Measurements from ENCODE around the gene SLC2A4. TPM values are rescaled to one million over a fixed set of nuclear protein-coding genes. Genes with fewer than 3 reads are reported as not detected.
"Not testable (repeated sequence)": the region's sequence is repeated elsewhere in the genome, so short reads cannot be mapped to it uniquely, and the experiment has no call there.

SLC2A4 gene
- total RNA-seq, 5 donors from 2014 or later (not counting 1 experiment from before 2014, with no cell fraction given) = 0.06 TPM; not detected in 4

- peaks cover 16 to 43% of the 10 kb centered on the region in 2 experiments for H3K4me1 ChIP-seq (ENCODE audit: control insufficient read depth in 1 of 2, extremely low read depth in 1 of 2, insufficient read depth in 2 of 2, low read length in 2 of 2)
- ATAC-seq (replicated peaks in 1 of 4); H3K27ac Mint-ChIP-seq; H3K27ac ChIP-seq (ENCODE audit: low read length); H3K27me3 Mint-ChIP-seq; H3K9me3 Mint-ChIP-seq; H3K9me3 ChIP-seq; POLR2A ChIA-PET; H3K27me3 ChIP-seq (replicated peaks in 1 of 2; ENCODE audit: control insufficient read depth in 2 of 2, extremely low read depth in 1 of 2, insufficient read depth in 2 of 2, low read length in 1 of 2); DNase-seq; H3K4me3 ChIP-seq (ENCODE audit: control insufficient read depth in 1 of 2, extremely low read depth in 1 of 2, low read length in 1 of 2): not testable (repeated sequence)
- Mint-ChIP-seq H3K4me3 (peak overlapping the region in 2 of 3 donors; percentile 47 to 99), H3K4me1 (peaks cover 46 to 51% (median 46%) of the 10 kb centered on the region in 3 donors), H3K36me3 (peaks cover 29% of the 10 kb centered on the region)
- WGBS (ENCODE audit: insufficient coverage) = 100% methylated on average over 3 of the region's 10 CpGs
- peaks cover 0 to 39% of the 10 kb centered on the region in 2 donors for H3K36me3 ChIP-seq (ENCODE audit: control insufficient read depth in 2 of 2, extremely low read depth in 1 of 2, insufficient read depth in 1 of 2, low read length in 1 of 2)
- CTCF ChIA-PET = interaction anchor here in 1 of 2 donors (0.6 to 0.9 kb wide), 3 partner anchors 10 to 670 kb away, joined by 3 to 4 read pairs (median 3); no protein-coding TSS in a partner anchor
These were observed 37.7 kb upstream of the SLC2A4 start for GRCh38 chr17:7243838-7244237.

- DNase-seq = no peak
- Histone ChIP-seq H3K4me1 (ENCODE audit: control insufficient read depth in 1 of 2, extremely low read depth in 1 of 2, insufficient read depth in 2 of 2, low read length in 2 of 2) (peaks cover 14 to 44% of the 10 kb centered on the region in 2 experiments), H3K27ac (ENCODE audit: low read length) (no peak overlapping the region), H3K9me3 (no peaks in the 10 kb centered on the region), H3K4me3 (ENCODE audit: control insufficient read depth in 1 of 2, extremely low read depth in 1 of 2, low read length in 1 of 2) (no peak overlapping the region), H3K36me3 (ENCODE audit: control insufficient read depth in 2 of 2, extremely low read depth in 1 of 2, insufficient read depth in 1 of 2, low read length in 1 of 2) (peaks cover 0 to 27% of the 10 kb centered on the region in 2 donors), H3K27me3 (replicated peaks in 1 of 2; ENCODE audit: control insufficient read depth in 2 of 2, extremely low read depth in 1 of 2, insufficient read depth in 2 of 2, low read length in 1 of 2) (no peaks in the 10 kb centered on the region)
- no peak overlapping the region for H3K27ac Mint-ChIP-seq
- WGBS (ENCODE audit: insufficient coverage) = no CpG with 5 or more reads among the region's 5 CpGs
- ChIA-PET POLR2A (no interaction called here), CTCF (no interaction called here)
- no peak for ATAC-seq (replicated peaks in 1 of 4)
- peaks cover 17% of the 10 kb centered on the region for H3K36me3 Mint-ChIP-seq
- H3K4me3 Mint-ChIP-seq = no peak overlapping the region
- H3K4me1 Mint-ChIP-seq = peaks cover 45 to 51% (median 46%) of the 10 kb centered on the region in 3 donors
- H3K27me3 Mint-ChIP-seq = peaks cover 0 to 2% of the 10 kb centered on the region in 2 donors
- no peaks in the 10 kb centered on the region for H3K9me3 Mint-ChIP-seq
These were observed 34.7 kb upstream of the SLC2A4 start for GRCh38 chr17:7246779-7247178.

GRCh38 chr17:7248796-7249195 is 32.7 kb upstream of the SLC2A4 start:
- DNase-seq = no peak
- ChIA-PET CTCF (no interaction called here), POLR2A (interaction anchor here in 1 of 2 donors (0.6 kb wide), 1 partner anchor 244 kb away, joined by 5 read pairs; no protein-coding TSS in a partner anchor)
- Mint-ChIP-seq H3K36me3 (peaks cover 23% of the 10 kb centered on the region), H3K9me3 (no peaks in the 10 kb centered on the region), H3K27ac (peak overlapping the region in 1 of 2 donors; percentile 51), H3K4me3 (peak overlapping the region; percentile 59 to 94 (median 91)), H3K27me3 (no peaks in the 10 kb centered on the region), H3K4me1 (peaks cover 43 to 49% (median 47%) of the 10 kb centered on the region in 3 donors)
- Histone ChIP-seq H3K4me1 (ENCODE audit: control insufficient read depth in 1 of 2, extremely low read depth in 1 of 2, insufficient read depth in 2 of 2, low read length in 2 of 2) (peaks cover 23 to 46% of the 10 kb centered on the region in 2 experiments), H3K9me3 (no peaks in the 10 kb centered on the region), H3K27me3 (replicated peaks in 1 of 2; ENCODE audit: control insufficient read depth in 2 of 2, extremely low read depth in 1 of 2, insufficient read depth in 2 of 2, low read length in 1 of 2) (no peaks in the 10 kb centered on the region), H3K27ac (ENCODE audit: low read length) (no peak overlapping the region), H3K4me3 (ENCODE audit: control insufficient read depth in 1 of 2, extremely low read depth in 1 of 2, low read length in 1 of 2) (no peak overlapping the region), H3K36me3 (ENCODE audit: control insufficient read depth in 2 of 2, extremely low read depth in 1 of 2, insufficient read depth in 1 of 2, low read length in 1 of 2) (peaks cover 0 to 27% of the 10 kb centered on the region in 2 donors)
- 100% methylated on average over 2 of the region's 4 CpGs for WGBS (ENCODE audit: insufficient coverage)
- ATAC-seq (replicated peaks in 1 of 4) = no peak

GRCh38 chr17:7249214-7249613 is 32.3 kb upstream of the SLC2A4 start:
- H3K9me3 Mint-ChIP-seq = no peaks in the 10 kb centered on the region
- ChIA-PET POLR2A (no interaction called here), CTCF (no interaction called here)
- no peak for ATAC-seq (replicated peaks in 1 of 4)
- peak overlapping the region; percentile 51 to 58 for H3K27ac Mint-ChIP-seq
- Histone ChIP-seq H3K27ac (ENCODE audit: low read length) (no peak overlapping the region), H3K36me3 (ENCODE audit: control insufficient read depth in 2 of 2, extremely low read depth in 1 of 2, insufficient read depth in 1 of 2, low read length in 1 of 2) (peaks cover 0 to 25% of the 10 kb centered on the region in 2 donors), H3K4me1 (ENCODE audit: control insufficient read depth in 1 of 2, extremely low read depth in 1 of 2, insufficient read depth in 2 of 2, low read length in 2 of 2) (peaks cover 23 to 46% of the 10 kb centered on the region in 2 experiments), H3K4me3 (ENCODE audit: control insufficient read depth in 1 of 2, extremely low read depth in 1 of 2, low read length in 1 of 2) (no peak overlapping the region), H3K27me3 (replicated peaks in 1 of 2; ENCODE audit: control insufficient read depth in 2 of 2, extremely low read depth in 1 of 2, insufficient read depth in 2 of 2, low read length in 1 of 2) (no peaks in the 10 kb centered on the region), H3K9me3 (no peaks in the 10 kb centered on the region)
- DNase-seq = no peak
- peaks cover 45 to 52% (median 47%) of the 10 kb centered on the region in 3 donors for H3K4me1 Mint-ChIP-seq
- peaks cover 22% of the 10 kb centered on the region for H3K36me3 Mint-ChIP-seq
- 94% methylated on average over 5 of the region's 6 CpGs for WGBS (ENCODE audit: insufficient coverage)
- H3K27me3 Mint-ChIP-seq = no peaks in the 10 kb centered on the region
- H3K4me3 Mint-ChIP-seq = peak overlapping the region; percentile 59 to 94 (median 91)

- WGBS (ENCODE audit: insufficient coverage) = 96% methylated on average over 3 of the region's 7 CpGs
- Mint-ChIP-seq H3K9me3 (no peaks in the 10 kb centered on the region), H3K27me3 (no peaks in the 10 kb centered on the region), H3K4me3 (peak overlapping the region; percentile 90 to 94 (median 91)), H3K27ac (peak overlapping the region; percentile 89 to 90), H3K4me1 (peaks cover 45 to 56% (median 51%) of the 10 kb centered on the region in 3 donors), H3K36me3 (peaks cover 21% of the 10 kb centered on the region)
- ATAC-seq (replicated peaks in 1 of 4) (no peak), DNase-seq (no peak)
- H3K27ac ChIP-seq (ENCODE audit: low read length) = peak overlapping the region; percentile 57
- peak overlapping the region in 1 of 2 donors; percentile 82 for H3K4me3 ChIP-seq (ENCODE audit: control insufficient read depth in 1 of 2, extremely low read depth in 1 of 2, low read length in 1 of 2)
- H3K36me3 ChIP-seq (ENCODE audit: control insufficient read depth in 2 of 2, extremely low read depth in 1 of 2, insufficient read depth in 1 of 2, low read length in 1 of 2) = peaks cover 0 to 25% of the 10 kb centered on the region in 2 donors
- POLR2A ChIA-PET = no interaction called here
- no peaks in the 10 kb centered on the region for H3K9me3 ChIP-seq
- H3K4me1 ChIP-seq (ENCODE audit: control insufficient read depth in 1 of 2, extremely low read depth in 1 of 2, insufficient read depth in 2 of 2, low read length in 2 of 2) = peaks cover 23 to 48% of the 10 kb centered on the region in 2 experiments
- no peaks in the 10 kb centered on the region for H3K27me3 ChIP-seq (replicated peaks in 1 of 2; ENCODE audit: control insufficient read depth in 2 of 2, extremely low read depth in 1 of 2, insufficient read depth in 2 of 2, low read length in 1 of 2)
- CTCF ChIA-PET = interaction anchor here in 1 of 2 donors (0.6 kb wide), 1 partner anchor 12 kb away, joined by 6 read pairs; no protein-coding TSS in a partner anchor
These were observed 31.7 kb upstream of the SLC2A4 start for GRCh38 chr17:7249830-7250229.

GRCh38 chr17:7250695-7251627 is 30.6 kb upstream of the SLC2A4 start:
- ChIA-PET POLR2A (interaction anchor here in 1 of 2 donors (1.0 kb wide), 1 partner anchor 8 kb away, joined by 4 read pairs; the partner anchor contains the start of gene GABARAP), CTCF (interaction anchor here (0.6 to 1.7 kb wide), 2 partner anchors 9 to 70 kb away, joined by 5 to 9 read pairs; partner anchors contain the start of gene GABARAP (in 1 of the 2))
- DNase-seq = peak in 7 of 35 experiments; percentile 14 to 66 (median 31)
- Mint-ChIP-seq H3K9me3 (no peaks in the 10 kb centered on the region), H3K4me1 (peaks cover 45 to 56% (median 52%) of the 10 kb centered on the region in 3 donors), H3K4me3 (peak overlapping the region; percentile 91 to 94 (median 91)), H3K36me3 (peaks cover 21% of the 10 kb centered on the region), H3K27ac (peak overlapping the region; percentile 89 to 90), H3K27me3 (no peaks in the 10 kb centered on the region)
- Histone ChIP-seq H3K4me3 (ENCODE audit: control insufficient read depth in 1 of 2, extremely low read depth in 1 of 2, low read length in 1 of 2) (peak overlapping the region; percentile 81 to 82), H3K27ac (ENCODE audit: low read length) (peak overlapping the region; percentile 99), H3K27me3 (replicated peaks in 1 of 2; ENCODE audit: control insufficient read depth in 2 of 2, extremely low read depth in 1 of 2, insufficient read depth in 2 of 2, low read length in 1 of 2) (no peaks in the 10 kb centered on the region), H3K36me3 (ENCODE audit: control insufficient read depth in 2 of 2, extremely low read depth in 1 of 2, insufficient read depth in 1 of 2, low read length in 1 of 2) (peaks cover 0 to 24% of the 10 kb centered on the region in 2 donors), H3K4me1 (ENCODE audit: control insufficient read depth in 1 of 2, extremely low read depth in 1 of 2, insufficient read depth in 2 of 2, low read length in 2 of 2) (peaks cover 23 to 48% of the 10 kb centered on the region in 2 experiments), H3K9me3 (no peaks in the 10 kb centered on the region)
- WGBS (ENCODE audit: insufficient coverage) = under 1% methylated on average over 45 of the region's 55 CpGs
- peak; percentile 2 to 9 (median 4) for ATAC-seq (replicated peaks in 1 of 4)

All from T-cell (primary cell).